Uterus (tissue), 4 donors: Measurements from ENCODE around the gene TCIRG1. TPM values are rescaled to one million over a fixed set of nuclear protein-coding genes. Genes with fewer than 3 reads are reported as not detected.

Experiments used
- DNase-seq, 2 donors: peaks; one replicate each; pipeline ENCODE4 v3.0.0-alpha.2; 2019 to 2020
- H3K27ac ChIP-seq, 2 donors: fragments of 200-600 bp; sonication (generic); 1 replicate in 1 of 2; 2 replicates in 1 of 2; pipeline ENCODE4 v1.5.1; 2016 to 2018
- H3K27me3 ChIP-seq, 2 donors: fragments of 200-600 bp; sonication (generic); one replicate each; pipeline ENCODE4 v1.5.1; 2018 to 2019; ENCODE audit warnings: control low read depth in 1 of 2
- H3K36me3 ChIP-seq, 2 donors: fragments of 200-600 bp; sonication (generic); one replicate each; pipeline ENCODE4 v1.5.1; 2019; ENCODE audit warnings: control low read depth in 1 of 2
- H3K4me1 ChIP-seq, 2 donors: fragments of 200-600 bp; sonication (generic); one replicate each; pipeline ENCODE4 v1.5.1; 2018 to 2019; ENCODE audit warnings: control low read depth in 1 of 2
- H3K4me3 ChIP-seq, 2 donors: fragments of 200-600 bp; sonication (generic); 1 replicate in 1 of 2; 2 replicates in 1 of 2; pipeline ENCODE4 v1.5.1; 2018 to 2019; ENCODE audit warnings: mild to moderate bottlenecking in 1 of 2
- H3K9me3 ChIP-seq, 2 donors: fragments of 200-600 bp; sonication (generic); one replicate each; pipeline ENCODE4 v1.5.1; 2019; ENCODE audit warnings: control low read depth in 1 of 2
- CTCF ChIP-seq, 4 experiments: fragments of 200-600 bp in 2 of 4; fragments of 450-650 bp in 2 of 4; sonication (generic) in 2 of 4; IDR thresholded peaks; one replicate each; pipeline ENCODE4 v1.5.1; 2016 to 2019; ENCODE audit warnings: antibody characterized with exemption in 4 of 4, mild to moderate bottlenecking in 2 of 4, moderate library complexity in 1 of 4
- POLR2A ChIP-seq, 2 donors: fragments of 450-650 bp; IDR thresholded peaks; one replicate each; pipeline ENCODE4 v1.6.1; 2016; ENCODE audit warnings: antibody characterized with exemption in 2 of 2, mild to moderate bottlenecking in 1 of 2, moderate library complexity in 1 of 2
- intact Hi-C: fragments of 100-400 bp; cut with DNase I; formaldehyde crosslinking; loops from one replicate; pipeline ENCODE4 v1.15.1; 2023; ENCODE audit warnings: low total_unique reads
- total RNA-seq, 4 donors: library from RNA; depleted of rRNA in 3 of 4; stranded (reverse); fragments of >200 nt in 3 of 4; gene quantifications; one replicate each; pipeline versions ENCODE4 v1.1.0 to v1.2.4, GENCODE V29; 2014 to 2023
- donor health status: DM: yes; HTN: yes; CAD: no.

Gene TCIRG1
- total RNA-seq, 4 donors from 2014 or later: 62.1 to 162 (median 115) TPM

GRCh38 chr11:68067991-68068390 lies 29.2 kb downstream of the TCIRG1 start:
- Histone ChIP-seq H3K4me3 (no peak overlapping the region), H3K27ac (no peak overlapping the region), H3K9me3 (no peaks in the 10 kb centered on the region), H3K27me3 (no peaks in the 10 kb centered on the region), H3K4me1 (no peaks in the 10 kb centered on the region), H3K36me3 (no peaks in the 10 kb centered on the region)
- TF ChIP-seq CTCF (IDR thresholded peaks at IDR 0.05): no peak
- no peak for TF ChIP-seq POLR2A (IDR thresholded peaks at IDR 0.05)
- intact Hi-C loops: no loop called here
- no peak for DNase-seq

GRCh38 chr11:68071281-68072048 lies 32.6 kb downstream of the TCIRG1 start:
- Histone ChIP-seq H3K4me3 (no peak overlapping the region), H3K4me1 (no peaks in the 10 kb centered on the region), H3K9me3 (no peaks in the 10 kb centered on the region), H3K36me3 (no peaks in the 10 kb centered on the region), H3K27me3 (no peaks in the 10 kb centered on the region), H3K27ac (no peak overlapping the region)
- TF ChIP-seq POLR2A (IDR thresholded peaks at IDR 0.05) (no peak), CTCF (IDR thresholded peaks at IDR 0.05) (no peak)
- no peak for DNase-seq
- intact Hi-C loops: no loop called here

GRCh38 chr11:68074584-68075352 lies 35.9 kb downstream of the TCIRG1 start:
- Histone ChIP-seq H3K4me3 (no peak overlapping the region), H3K9me3 (no peaks in the 10 kb centered on the region), H3K27ac (no peak overlapping the region), H3K27me3 (no peaks in the 10 kb centered on the region), H3K4me1 (no peaks in the 10 kb centered on the region), H3K36me3 (no peaks in the 10 kb centered on the region)
- no peak for DNase-seq
- TF ChIP-seq CTCF (IDR thresholded peaks at IDR 0.05) (no peak), POLR2A (IDR thresholded peaks at IDR 0.05) (no peak)
- intact Hi-C loops: no loop called here

- no peak overlapping the region for H3K4me3 ChIP-seq
- intact Hi-C loops: no loop called here
- DNase-seq: no peak
Measured at GRCh38 chr11:68076371-68077042, 37.7 kb downstream of the TCIRG1 start.

More at GRCh38 chr11:68076371-68077042, 37.7 kb downstream of the TCIRG1 start:
- TF ChIP-seq POLR2A (IDR thresholded peaks at IDR 0.05) (no peak), CTCF (IDR thresholded peaks at IDR 0.05) (no peak)
- no peaks in the 10 kb centered on the region for H3K4me1 ChIP-seq
- H3K9me3 ChIP-seq: no peaks in the 10 kb centered on the region
- no peaks in the 10 kb centered on the region for H3K27me3 ChIP-seq
- H3K27ac ChIP-seq: no peak overlapping the region
- no peaks in the 10 kb centered on the region for H3K36me3 ChIP-seq
